Measurements from ENCODE around the gene SREBF1. TPM values are rescaled to one million over a fixed set of nuclear protein-coding genes. Genes with fewer than 3 reads are reported as not detected.

Gene SREBF1
- total RNA-seq, 1 experiment from 2014 or later: 230 TPM

DNA sequence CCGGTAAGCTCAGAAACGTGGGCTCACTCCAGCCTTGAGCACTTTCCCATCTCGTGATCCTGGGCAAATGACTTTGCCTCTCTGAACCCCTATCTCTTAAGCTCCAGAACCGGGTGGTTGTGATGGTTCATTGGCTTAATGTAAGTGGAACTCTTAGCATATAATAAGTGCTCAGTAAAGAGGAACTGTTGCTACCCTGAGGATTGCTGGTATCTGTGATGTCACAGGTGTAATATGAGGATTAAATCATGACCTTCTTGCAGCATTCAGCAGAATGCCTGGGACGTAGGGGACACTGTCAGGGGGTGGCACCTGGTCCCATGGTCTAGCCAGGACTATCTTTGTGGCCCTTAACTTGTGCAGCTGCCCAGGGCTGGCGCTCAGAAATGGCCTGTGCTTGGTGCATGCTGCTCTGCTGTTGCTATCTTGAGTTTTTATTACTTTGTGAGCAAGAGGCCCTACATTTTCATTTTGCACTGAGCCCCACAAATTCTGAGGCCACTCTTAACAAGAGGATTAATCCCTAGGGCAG, 68.8 kb downstream of the SREBF1 start:
- in situ Hi-C loops (cut with HindIII; ENCODE audit: low pct_unique_long_range_greater_than_20kb, low sequenced_read_pairs) (no loop called here), intact Hi-C loops (cut with micrococcal nuclease; ENCODE audit: unreplicated experiment) (no loop called here)
- ATAC-seq (no peak), DNase-seq (ENCODE audit: low read depth, low spot score) (no peak)
- no TSS peak for BruUV-seq (replicated peaks)
- POLR2A ChIA-PET: no interaction called here
- TF ChIP-seq POLR2AphosphoS5 (IDR thresholded peaks at IDR 0.05; ENCODE audit: low read depth, low read length): no peak
- no peak for TF ChIP-seq SIN3A (IDR thresholded peaks at IDR 0.05; ENCODE audit: borderline replicate concordance, insufficient read depth, low read depth, low read length)
- TF ChIP-seq, protein P1, sequence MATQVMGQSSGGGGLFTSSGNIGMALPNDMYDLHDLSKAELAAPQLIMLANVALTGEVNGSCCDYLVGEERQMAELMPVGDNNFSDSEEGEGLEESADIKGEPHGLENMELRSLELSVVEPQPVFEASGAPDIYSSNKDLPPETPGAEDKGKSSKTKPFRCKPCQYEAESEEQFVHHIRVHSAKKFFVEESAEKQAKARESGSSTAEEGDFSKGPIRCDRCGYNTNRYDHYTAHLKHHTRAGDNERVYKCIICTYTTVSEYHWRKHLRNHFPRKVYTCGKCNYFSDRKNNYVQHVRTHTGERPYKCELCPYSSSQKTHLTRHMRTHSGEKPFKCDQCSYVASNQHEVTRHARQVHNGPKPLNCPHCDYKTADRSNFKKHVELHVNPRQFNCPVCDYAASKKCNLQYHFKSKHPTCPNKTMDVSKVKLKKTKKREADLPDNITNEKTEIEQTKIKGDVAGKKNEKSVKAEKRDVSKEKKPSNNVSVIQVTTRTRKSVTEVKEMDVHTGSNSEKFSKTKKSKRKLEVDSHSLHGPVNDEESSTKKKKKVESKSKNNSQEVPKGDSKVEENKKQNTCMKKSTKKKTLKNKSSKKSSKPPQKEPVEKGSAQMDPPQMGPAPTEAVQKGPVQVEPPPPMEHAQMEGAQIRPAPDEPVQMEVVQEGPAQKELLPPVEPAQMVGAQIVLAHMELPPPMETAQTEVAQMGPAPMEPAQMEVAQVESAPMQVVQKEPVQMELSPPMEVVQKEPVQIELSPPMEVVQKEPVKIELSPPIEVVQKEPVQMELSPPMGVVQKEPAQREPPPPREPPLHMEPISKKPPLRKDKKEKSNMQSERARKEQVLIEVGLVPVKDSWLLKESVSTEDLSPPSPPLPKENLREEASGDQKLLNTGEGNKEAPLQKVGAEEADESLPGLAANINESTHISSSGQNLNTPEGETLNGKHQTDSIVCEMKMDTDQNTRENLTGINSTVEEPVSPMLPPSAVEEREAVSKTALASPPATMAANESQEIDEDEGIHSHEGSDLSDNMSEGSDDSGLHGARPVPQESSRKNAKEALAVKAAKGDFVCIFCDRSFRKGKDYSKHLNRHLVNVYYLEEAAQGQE (IDR thresholded peaks at IDR 0.05; ENCODE audit: insufficient read depth in 1 of 2, low read depth in 2 of 2, low read length in 1 of 2): no peak
- no peak for TF ChIP-seq TCF7L2 (IDR thresholded peaks at IDR 0.05; ENCODE audit: low read depth, low read length)
- TF ChIP-seq, protein P2, sequence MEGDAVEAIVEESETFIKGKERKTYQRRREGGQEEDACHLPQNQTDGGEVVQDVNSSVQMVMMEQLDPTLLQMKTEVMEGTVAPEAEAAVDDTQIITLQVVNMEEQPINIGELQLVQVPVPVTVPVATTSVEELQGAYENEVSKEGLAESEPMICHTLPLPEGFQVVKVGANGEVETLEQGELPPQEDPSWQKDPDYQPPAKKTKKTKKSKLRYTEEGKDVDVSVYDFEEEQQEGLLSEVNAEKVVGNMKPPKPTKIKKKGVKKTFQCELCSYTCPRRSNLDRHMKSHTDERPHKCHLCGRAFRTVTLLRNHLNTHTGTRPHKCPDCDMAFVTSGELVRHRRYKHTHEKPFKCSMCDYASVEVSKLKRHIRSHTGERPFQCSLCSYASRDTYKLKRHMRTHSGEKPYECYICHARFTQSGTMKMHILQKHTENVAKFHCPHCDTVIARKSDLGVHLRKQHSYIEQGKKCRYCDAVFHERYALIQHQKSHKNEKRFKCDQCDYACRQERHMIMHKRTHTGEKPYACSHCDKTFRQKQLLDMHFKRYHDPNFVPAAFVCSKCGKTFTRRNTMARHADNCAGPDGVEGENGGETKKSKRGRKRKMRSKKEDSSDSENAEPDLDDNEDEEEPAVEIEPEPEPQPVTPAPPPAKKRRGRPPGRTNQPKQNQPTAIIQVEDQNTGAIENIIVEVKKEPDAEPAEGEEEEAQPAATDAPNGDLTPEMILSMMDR (IDR thresholded peaks at IDR 0.05): no peak
- Histone ChIP-seq H3K9me3 (ENCODE audit: control insufficient read depth, insufficient read depth, low read depth, low read length) (no peaks in the 10 kb centered on the region), H3K27me3 (ENCODE audit: control insufficient read depth, insufficient read depth, low read length) (no peaks in the 10 kb centered on the region), H3K4me1 (ENCODE audit: control insufficient read depth, insufficient read depth, low read length) (peaks cover 27% of the 10 kb centered on the region), H3K4me3 (ENCODE audit: low read depth in 2 of 2, low read length in 2 of 2) (no peak overlapping the region), H3K27ac (ENCODE audit: low read length) (no peak overlapping the region), H3K36me3 (ENCODE audit: control insufficient read depth, insufficient read depth, low read length) (no peaks in the 10 kb centered on the region)
- CTCF ChIA-PET: no interaction called here

DNA sequence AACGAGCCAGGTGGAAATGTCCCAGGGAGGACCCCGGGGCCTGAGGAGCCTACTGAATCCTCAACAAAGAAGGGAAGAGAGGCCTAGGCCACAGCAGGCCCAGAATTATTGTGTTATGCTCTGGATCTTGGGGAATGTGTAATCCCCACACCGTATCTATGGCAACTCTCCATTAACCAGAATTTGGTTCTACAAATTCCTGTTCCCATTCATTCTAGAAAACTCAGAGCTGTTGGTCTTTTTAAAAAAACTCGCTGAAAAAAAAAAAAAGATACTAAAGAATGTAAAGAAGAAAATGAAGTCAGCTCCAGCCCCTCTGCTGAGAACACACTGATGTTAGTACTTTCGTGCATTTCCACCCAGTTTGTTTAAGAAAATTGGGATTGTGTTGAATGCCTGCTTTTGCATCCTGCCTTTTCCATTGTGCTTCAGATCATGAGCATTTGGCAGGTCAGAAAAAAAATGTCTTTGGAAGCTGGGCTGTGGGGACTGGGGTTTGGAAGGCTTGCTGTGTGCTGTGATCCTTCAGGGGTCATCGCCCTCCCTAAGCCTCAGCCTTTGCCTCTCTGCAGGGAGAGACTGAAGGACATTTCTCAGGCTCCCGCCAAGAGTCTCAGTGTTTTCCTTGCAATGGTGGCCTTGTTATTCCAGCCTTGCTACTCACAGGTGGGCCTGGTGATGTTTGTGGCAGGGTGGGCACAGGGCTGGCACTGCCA, 69.5 kb downstream of the SREBF1 start:
- Histone ChIP-seq H3K27me3 (ENCODE audit: control insufficient read depth, insufficient read depth, low read length) (no peaks in the 10 kb centered on the region), H3K4me1 (ENCODE audit: control insufficient read depth, insufficient read depth, low read length) (peaks cover 27% of the 10 kb centered on the region), H3K27ac (ENCODE audit: low read length) (no peak overlapping the region), H3K36me3 (ENCODE audit: control insufficient read depth, insufficient read depth, low read length) (no peaks in the 10 kb centered on the region), H3K4me3 (ENCODE audit: low read depth in 2 of 2, low read length in 2 of 2) (no peak overlapping the region), H3K9me3 (ENCODE audit: control insufficient read depth, insufficient read depth, low read depth, low read length) (no peaks in the 10 kb centered on the region)
- in situ Hi-C loops (cut with HindIII; ENCODE audit: low pct_unique_long_range_greater_than_20kb, low sequenced_read_pairs) (no loop called here), intact Hi-C loops (cut with micrococcal nuclease; ENCODE audit: unreplicated experiment) (no loop called here)
- POLR2A ChIA-PET: interaction anchor here (0.6 kb wide), 1 partner anchor 48 kb away, joined by 3 read pairs; no protein-coding TSS in a partner anchor
- ATAC-seq (no peak), DNase-seq (ENCODE audit: low read depth, low spot score) (no peak)
- CTCF ChIA-PET: no interaction called here
- no TSS peak for BruUV-seq (replicated peaks)
- no peak for TF ChIP-seq POLR2AphosphoS5 (IDR thresholded peaks at IDR 0.05; ENCODE audit: low read depth, low read length)
- TF ChIP-seq, protein P2 (IDR thresholded peaks at IDR 0.05): no peak
- no peak for TF ChIP-seq SIN3A (IDR thresholded peaks at IDR 0.05; ENCODE audit: borderline replicate concordance, insufficient read depth, low read depth, low read length)
- no peak for TF ChIP-seq TCF7L2 (IDR thresholded peaks at IDR 0.05; ENCODE audit: low read depth, low read length)
- TF ChIP-seq, protein P1 (IDR thresholded peaks at IDR 0.05; ENCODE audit: insufficient read depth in 1 of 2, low read depth in 2 of 2, low read length in 1 of 2): no peak
